ENCODE data around the gene CRIP2. TPM values are rescaled to one million over a fixed set of nuclear protein-coding genes. Genes with fewer than 3 reads are reported as not detected.
A peak's percentile ranks its signal among the peaks of the same experiment; 100 is the strongest.

Gene CRIP2, protein sequence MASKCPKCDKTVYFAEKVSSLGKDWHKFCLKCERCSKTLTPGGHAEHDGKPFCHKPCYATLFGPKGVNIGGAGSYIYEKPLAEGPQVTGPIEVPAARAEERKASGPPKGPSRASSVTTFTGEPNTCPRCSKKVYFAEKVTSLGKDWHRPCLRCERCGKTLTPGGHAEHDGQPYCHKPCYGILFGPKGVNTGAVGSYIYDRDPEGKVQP
- 181 and 245 TPM in 2 replicates for total RNA-seq (2014; rRNA removed; shearing (Covaris generic); ENCODE audit: low replicate concordance)

DNA sequence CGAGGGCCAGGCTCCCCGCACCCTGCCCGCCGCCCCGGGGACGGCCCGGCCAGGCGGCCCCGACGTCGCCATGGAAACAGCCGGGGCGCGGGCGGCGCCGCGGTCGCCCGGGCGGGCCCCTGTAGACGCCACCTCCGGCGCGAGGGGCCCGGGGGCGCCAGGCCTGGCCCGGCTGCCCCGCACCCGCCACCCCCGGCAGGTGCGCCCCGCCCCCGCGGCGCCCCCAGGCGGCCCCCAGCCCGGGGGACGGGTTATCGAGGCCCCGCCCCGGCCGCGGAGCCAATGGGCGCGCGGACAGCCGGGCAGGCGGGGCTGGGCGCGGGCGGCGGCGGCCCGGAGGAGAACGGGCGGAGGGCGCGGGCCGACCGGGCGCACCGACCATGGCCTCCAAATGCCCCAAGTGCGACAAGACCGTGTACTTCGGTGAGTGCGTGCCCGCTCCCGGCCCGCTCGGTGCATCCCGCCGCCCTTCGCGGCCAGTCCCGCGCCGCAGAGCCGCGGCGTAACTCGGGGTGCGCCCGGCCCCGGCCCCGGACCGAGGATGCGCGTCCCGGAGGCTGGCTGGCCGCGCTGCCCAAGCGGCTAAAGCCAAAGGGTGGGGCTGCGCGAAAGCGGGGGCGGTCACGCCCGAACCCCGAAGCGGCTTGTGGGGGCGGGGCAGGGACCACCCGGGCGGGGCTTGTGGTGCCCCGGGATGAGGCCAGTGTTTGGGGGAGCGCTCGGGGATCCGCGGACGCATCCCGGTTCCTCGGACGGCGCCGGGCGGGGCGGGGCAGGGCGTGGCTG, at the start of gene CRIP2:
Gene CRIP2 (plus strand): TSS at position 339 of the 786 bp plus-strand sequence. CDS start 42 bp downstream, at position 381.
- in situ Hi-C loops (cut with HindIII; ENCODE audit: low pct_unique_long_range_greater_than_20kb, low sequenced_read_pairs) = no loop called here
- DNase-seq (ENCODE audit: low read depth) = peak; percentile 48

DNA sequence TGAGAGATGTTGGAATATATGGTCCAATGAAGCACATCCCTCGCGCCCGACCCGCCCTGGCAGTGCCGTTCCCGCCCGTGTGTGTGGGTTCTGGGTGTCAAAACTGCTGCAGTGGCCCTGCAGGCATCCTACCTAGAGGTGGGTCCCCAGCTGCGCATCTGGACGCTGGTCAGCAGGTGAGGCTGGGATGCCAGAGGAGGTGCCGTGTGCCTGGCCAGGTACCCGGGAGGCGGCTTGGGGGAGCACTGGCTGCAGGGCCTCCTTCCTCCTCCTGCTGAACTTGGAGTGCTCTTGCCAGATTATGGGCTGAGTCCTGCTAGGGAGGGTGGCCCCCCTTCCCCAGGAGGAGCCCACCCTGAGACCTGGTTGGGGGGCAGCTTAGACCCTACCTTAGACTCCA, 49.8 kb upstream of the CRIP2 start:
- in situ Hi-C loops (cut with HindIII; ENCODE audit: low pct_unique_long_range_greater_than_20kb, low sequenced_read_pairs) = no loop called here
- DNase-seq (ENCODE audit: low read depth) = no peak

DNA sequence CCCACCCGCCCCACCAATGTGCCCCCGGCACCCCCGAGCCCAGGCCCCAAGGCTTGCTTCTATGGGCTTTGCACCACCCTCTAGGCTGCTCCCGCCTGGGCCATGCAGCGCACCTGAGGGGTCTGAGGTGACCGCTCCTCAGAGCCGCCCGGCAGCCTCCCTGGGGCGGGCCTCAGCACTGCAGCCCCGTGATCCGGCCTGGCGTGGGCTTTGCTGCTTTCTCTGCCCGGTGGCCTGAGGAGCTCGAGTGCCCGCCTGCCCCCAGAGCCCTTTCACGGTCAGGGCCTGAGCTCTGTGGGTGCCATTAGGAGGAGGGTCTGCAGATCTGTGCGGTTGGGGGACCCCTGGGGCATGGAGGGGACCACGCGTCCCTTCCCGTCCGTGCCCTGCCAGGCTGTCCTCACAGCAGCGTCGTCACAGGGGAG, 48.8 kb upstream of the CRIP2 start:
- in situ Hi-C loops (cut with HindIII; ENCODE audit: low pct_unique_long_range_greater_than_20kb, low sequenced_read_pairs) = no loop called here
- DNase-seq (ENCODE audit: low read depth) = no peak

DNA sequence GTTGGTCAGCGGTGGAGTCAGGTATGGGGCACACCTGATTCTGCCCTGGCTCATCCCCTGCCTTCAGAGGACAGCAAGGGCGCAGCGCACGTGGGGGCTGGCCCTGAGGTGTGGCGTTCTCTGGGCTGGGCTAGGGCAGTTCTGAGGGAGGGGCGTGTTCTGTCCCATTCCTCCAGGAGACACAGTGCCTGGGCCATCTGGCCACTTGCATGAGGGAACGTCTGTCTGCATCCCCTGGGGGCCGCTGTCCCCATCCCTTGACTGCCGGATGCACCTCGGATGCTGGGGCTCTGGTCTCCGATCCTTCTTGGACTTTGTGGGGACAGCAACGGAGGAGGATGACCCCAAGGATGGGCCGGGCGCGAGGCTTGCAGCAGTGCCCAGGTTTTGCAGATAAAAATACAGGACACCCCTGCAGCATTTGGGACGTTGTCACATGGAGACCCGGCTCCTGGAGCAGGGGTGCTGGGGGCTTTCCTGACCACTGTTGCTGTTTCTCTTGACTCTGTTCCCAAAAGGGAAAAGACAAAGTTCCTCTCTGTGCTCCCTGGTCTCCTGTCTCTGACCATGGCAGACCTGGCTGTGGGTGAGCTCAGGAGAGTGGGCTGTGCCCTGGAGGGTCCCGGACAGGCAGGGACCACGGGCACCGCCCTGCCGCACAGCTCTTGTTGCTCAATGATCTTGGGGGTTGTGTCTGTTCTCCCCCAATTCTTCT, 48.0 kb upstream of the CRIP2 start:
- DNase-seq (ENCODE audit: low read depth) = no peak
- in situ Hi-C loops (cut with HindIII; ENCODE audit: low pct_unique_long_range_greater_than_20kb, low sequenced_read_pairs) = no loop called here

DNA sequence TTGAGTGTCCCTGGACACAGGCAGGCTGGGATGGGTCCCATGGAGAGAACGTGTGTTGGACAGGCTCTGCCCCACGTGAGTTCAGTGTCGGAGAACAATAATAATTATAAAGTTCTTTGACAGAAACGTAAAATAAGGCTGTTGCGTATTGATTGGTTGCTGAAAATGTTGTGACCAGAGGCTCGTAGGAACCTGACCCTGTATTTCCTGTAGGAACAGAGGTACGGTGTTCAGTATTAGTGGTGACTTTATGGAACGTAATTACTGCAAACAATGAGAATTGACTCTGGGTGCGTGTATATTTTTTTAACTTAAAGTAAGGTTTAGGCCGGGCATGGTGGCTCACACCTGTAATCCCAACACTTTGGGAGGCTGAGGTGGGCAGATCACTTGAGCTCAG, 47.2 kb upstream of the CRIP2 start:
- DNase-seq (ENCODE audit: low read depth) = no peak
- in situ Hi-C loops (cut with HindIII; ENCODE audit: low pct_unique_long_range_greater_than_20kb, low sequenced_read_pairs) = no loop called here

DNA sequence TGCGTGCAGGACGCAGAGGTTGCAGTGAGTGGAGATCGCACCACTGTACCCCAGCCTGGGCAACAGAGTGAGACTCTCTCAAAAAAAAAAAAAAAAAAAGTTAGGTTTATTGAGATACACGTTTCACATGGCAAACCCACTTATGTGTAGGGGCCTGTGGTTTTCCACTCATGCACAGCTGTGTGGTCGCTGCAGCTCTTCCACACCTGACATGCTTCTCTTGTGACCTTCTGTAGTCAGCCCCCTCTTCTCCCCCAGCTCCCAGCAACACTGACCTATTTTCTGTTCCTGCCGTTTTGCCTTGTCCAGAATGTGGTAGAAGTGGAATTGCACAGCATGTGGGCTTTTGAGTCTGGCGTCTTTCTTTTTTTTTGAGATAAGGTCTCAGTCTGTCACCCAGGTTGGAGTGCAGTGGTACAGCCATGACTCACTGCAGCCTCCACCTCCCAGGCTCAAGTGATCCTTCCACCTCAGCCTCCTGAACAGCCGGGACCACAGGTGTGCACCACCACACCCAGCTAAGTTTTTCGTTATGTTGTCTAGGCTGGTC, 46.6 kb upstream of the CRIP2 start:
- DNase-seq (ENCODE audit: low read depth) = no peak
- in situ Hi-C loops (cut with HindIII; ENCODE audit: low pct_unique_long_range_greater_than_20kb, low sequenced_read_pairs) = no loop called here

DNA sequence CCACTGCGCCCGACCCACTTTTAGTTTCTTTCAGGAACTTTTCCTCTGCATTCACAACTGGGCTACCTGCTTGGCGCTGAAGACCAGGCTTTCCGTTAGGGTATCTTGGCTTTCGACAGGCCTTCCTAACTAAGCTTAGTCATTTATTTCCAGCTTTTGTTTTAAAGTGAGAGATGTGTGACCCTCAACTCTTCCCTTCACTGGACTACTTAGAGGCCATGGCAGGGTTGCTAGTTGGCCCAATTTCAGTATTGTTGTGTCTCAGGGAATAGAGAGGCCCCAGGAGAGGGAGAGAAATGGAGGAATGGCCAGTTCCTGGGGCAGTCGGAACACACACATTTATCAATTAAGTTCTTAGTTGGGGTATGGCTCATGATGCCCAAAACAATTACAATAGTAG, 44.6 kb upstream of the CRIP2 start:
- no peak for DNase-seq (ENCODE audit: low read depth)
- in situ Hi-C loops (cut with HindIII; ENCODE audit: low pct_unique_long_range_greater_than_20kb, low sequenced_read_pairs) = no loop called here

DNA sequence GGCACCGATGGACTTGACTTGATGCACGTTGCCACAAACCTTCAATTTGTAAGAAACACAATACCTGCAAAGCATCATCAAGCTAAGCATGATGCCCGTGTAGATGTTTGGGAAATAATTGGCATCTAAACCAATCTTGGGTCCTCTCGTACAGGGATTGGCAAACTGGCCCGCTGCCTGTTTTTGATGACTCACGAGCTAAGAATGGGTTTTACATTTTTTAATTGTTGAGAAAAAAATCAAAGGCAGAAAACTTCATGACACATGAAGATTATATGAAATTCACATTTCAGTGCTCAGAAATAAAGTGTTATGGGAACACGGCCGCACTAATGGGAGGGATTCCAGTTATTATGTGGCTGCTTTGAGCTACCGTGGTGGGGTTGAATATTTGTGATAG, 44.1 kb upstream of the CRIP2 start:
- in situ Hi-C loops (cut with HindIII; ENCODE audit: low pct_unique_long_range_greater_than_20kb, low sequenced_read_pairs) = no loop called here
- peak; percentile 25 for DNase-seq (ENCODE audit: low read depth)

DNA sequence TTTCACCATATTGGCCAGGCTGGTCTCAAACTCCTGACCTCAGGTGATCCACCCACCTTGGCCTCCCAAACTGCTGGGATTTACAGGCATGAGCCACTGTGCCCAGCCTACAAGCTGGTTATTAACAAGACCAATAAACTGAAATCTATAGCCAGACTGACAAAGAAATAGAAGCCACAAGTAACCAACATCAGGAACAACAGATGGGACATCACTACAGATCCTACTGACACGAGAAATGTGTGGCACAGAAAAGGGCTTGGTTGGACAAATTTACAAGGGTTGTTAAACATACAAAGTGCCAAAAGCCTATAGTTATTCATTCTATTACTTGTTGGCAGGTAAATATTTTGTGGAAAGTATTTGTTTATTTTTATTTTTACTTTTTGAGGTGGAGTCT, 43.4 kb upstream of the CRIP2 start:
- in situ Hi-C loops (cut with HindIII; ENCODE audit: low pct_unique_long_range_greater_than_20kb, low sequenced_read_pairs) = no loop called here
- no peak for DNase-seq (ENCODE audit: low read depth)

DNA sequence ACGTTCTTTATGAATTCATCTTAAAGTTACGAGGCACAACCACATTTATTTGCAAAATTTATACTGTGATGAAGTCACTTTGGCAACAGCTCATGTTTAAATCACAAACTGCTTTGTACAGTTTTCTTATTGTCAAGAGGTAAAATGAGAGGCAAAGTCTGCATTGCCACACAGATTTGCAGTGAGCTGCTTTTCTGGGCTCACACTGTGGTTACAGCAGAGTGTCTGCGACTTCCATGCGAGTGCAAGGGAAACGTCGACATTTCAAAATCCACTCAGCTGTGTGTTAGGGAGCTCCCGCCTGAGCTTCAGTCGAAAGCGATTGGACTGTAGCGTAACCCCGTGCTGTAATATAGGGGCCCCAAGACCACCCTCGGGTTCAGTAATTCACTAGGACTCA, 42.0 kb upstream of the CRIP2 start:
- no peak for DNase-seq (ENCODE audit: low read depth)
- in situ Hi-C loops (cut with HindIII; ENCODE audit: low pct_unique_long_range_greater_than_20kb, low sequenced_read_pairs) = no loop called here

DNA sequence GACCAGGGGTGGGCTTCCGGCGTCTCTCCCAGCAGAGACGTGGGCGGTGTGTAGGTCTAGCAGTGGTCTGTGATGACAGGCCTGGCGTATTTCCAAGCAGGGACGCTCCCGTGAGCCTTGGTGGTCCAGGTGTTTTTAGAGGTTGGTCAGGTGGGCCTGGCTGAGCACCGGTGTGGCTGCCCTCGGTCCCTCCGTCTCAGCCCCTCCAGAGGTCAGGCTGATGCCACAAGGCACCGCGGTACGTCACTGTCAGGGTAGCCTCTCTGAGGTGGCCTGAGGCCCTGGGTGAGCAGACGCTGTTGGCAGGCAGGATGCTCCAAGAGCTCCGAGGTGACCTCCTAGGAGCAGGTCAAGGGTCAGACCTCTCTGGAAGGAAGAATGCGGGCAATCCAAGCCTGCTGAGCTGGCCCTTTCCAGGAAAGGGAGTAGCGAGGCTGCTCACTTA, 41.4 kb upstream of the CRIP2 start:
- in situ Hi-C loops (cut with HindIII; ENCODE audit: low pct_unique_long_range_greater_than_20kb, low sequenced_read_pairs) = no loop called here
- no peak for DNase-seq (ENCODE audit: low read depth)

DNA sequence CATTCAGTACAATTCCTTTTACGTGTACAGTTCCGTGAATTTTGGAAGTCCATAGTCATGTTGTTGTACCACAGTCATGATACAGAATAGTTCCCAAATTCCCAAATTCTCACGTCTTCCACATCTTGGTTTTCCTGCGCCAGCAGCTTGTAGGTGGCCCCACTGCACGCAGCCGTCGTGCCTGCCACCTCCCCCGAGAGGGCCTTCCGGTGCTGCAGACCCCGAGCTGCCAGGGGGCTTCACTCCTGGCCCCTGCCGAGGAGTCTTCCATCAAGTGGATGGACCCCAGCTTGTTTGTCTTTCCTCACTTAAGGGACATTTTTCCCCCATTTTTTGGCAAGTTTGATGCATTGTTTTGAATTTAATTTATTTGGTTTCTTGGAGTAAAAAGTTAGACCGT, 38.2 kb upstream of the CRIP2 start:
- in situ Hi-C loops (cut with HindIII; ENCODE audit: low pct_unique_long_range_greater_than_20kb, low sequenced_read_pairs) = no loop called here
- no peak for DNase-seq (ENCODE audit: low read depth)

DNA sequence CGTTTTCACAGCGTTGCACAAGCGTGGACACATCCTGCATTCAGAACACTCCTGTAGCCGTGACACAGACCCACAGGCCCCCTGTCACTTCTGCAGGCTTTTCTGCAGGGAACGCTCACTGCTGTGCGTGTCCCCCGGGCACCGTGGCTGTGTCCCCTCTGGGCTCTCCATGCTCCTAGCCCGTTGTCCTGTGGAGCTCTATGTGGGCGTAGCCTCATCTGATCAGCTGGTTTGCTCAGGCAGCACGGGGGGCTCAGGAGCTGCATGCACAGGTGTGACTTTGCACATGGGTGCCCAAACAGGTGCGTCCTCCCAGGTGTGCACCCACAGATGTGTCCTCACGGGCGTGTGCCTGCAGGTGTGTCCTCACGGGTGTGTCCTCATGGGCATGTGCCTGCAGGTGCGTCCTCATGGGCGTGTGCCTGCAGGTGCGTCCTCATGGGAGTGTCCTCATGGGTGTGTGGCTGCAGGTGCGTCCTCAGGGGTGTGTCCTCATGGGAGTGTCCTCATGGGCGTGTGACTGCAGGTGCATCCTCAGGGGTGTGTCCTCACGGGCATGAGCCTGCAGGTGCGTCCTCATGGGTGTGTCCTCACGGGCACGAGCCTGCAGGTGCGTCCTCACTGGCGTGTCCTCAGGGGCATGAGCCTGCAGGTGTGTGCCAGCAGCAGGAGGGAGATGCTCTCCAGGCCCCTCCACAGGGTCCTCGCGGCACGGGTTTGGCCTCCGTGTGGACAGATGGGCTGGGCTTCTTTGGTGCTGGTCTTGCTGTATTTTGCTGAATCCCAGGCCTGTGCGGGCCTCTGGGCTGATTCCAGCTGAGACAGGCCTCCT, 37.5 kb upstream of the CRIP2 start:
- in situ Hi-C loops (cut with HindIII; ENCODE audit: low pct_unique_long_range_greater_than_20kb, low sequenced_read_pairs) = no loop called here
- no peak for DNase-seq (ENCODE audit: low read depth)

DNA sequence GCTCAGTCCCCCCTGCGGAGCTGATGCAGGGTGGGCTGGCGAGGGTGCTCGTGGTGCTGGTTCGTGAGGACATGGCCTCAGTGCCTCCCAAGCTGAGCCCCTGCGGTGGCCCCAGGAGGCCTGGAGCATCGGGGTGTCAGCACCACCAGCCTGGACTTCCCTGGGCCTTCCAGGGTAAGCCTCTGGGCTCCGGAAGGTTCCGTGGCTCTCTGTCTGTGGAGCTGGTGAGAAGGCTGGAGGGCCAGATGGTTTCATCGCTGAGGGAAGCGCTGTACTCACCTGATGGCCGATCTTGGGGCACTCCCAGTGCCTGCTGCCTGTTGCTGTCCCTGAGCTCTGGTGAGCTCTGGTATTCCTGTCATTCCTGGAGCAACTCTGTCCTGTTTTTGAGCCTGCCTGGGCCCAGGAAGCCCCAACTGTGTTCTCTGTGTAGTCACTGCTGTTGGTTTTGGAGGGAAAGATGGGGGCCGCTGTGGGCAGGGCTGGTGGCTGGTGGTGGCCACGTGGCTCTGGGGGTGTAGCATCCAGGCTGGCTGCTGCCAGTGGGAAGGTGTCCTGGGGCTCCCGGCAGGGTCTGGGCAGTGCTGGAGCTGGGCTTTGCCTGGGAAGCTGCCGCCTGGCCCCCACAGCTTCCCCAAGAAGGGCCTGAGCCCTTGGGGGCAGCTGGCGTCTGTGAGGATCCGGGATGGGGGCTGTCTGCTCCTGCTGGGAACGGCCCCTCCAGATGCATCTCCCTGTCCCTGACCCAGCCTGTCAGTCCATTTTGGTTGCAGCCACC, 36.7 kb upstream of the CRIP2 start:
- DNase-seq (ENCODE audit: low read depth) = no peak
- in situ Hi-C loops (cut with HindIII; ENCODE audit: low pct_unique_long_range_greater_than_20kb, low sequenced_read_pairs) = no loop called here

DNA sequence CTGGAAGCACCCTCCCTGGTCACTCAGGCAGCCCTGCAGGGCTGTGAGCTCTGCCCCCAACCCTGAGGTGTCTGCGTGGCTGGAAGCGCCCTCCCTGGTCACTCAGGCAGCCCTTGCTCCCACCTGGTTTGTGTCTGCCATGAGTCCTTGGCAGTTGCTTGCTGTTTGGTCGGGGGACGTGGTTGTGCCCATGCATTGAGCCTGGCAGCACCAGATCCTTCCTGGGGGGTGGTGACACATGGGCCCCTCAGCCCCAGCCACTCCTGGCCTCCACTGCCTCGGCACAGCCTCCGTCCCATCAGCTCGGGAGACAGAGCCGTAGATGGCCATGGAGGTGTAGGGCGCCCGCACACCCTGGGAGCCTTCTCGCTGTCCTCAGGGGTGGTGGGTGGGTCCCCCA, 35.4 kb upstream of the CRIP2 start:
- no peak for DNase-seq (ENCODE audit: low read depth)
- in situ Hi-C loops (cut with HindIII; ENCODE audit: low pct_unique_long_range_greater_than_20kb, low sequenced_read_pairs) = no loop called here

DNA sequence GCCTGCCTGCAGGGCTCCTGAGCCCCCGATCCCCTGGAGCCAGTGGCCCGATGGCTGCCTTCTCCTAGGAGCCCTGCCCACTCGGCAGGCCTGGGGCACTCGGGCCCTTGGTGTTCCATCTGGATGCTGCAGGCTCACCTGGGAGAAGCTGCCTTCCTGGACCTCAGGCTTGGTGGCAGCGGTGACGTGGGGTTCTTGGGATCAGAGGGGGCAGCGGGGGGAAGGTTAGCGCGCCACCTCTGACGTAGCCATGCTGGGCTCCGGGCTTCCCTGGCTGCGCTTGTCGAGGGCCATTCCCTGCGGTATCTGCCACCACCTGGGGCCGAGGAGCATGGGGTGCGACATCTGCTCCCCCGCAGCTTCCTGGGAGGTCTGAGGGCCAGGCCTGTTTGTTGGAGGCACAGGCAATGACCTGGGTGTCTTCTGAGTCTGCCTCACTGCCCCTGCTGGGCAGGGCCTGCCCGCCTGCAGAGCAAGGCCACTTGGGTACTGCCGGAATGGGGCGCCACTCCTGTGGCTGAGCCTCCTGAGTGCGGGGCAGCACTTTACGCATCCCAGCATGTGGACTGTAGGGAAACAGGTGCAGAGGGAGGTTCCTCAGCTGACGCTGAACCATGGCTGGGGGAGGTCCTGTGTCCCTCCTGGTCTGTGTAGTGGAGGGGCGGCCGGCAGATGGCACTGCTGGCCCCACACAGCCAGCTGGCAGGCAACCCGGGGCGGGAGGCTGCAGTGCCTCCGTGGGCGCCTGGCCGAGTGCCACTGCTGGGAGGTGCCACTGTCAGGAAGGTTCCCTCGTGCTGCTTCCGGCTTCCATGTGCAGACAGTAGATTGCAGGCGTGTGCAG, 34.7 kb upstream of the CRIP2 start:
- in situ Hi-C loops (cut with HindIII; ENCODE audit: low pct_unique_long_range_greater_than_20kb, low sequenced_read_pairs) = no loop called here
- no peak for DNase-seq (ENCODE audit: low read depth)

DNA sequence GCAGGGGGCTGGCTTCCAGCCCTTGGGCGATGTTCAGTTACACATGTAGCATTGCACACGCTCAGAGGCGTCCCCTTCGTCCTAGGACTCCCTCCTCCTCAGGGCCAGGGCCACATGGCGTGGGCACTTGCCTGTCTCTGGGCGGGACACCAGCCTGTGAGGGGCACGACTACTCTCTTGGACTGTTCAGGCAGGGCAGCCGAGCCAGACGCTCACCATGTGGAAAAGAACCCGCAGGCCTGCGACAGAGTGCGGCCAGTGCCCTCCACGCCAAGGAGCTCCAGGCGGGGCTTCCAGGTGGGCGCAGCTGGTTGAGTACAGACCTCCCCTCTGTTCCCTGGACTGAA, 34.1 kb upstream of the CRIP2 start:
- DNase-seq (ENCODE audit: low read depth) = no peak
- in situ Hi-C loops (cut with HindIII; ENCODE audit: low pct_unique_long_range_greater_than_20kb, low sequenced_read_pairs) = no loop called here

Data from Caki2 (cell line).